H7 (cell line): ENCODE measurements around the gene DNAJA4. TPM values are rescaled to one million over a fixed set of nuclear protein-coding genes. Genes with fewer than 3 reads are reported as not detected.
A peak's percentile ranks its signal among the peaks of the same experiment; 100 is the strongest.
"Not testable (repeated sequence)": the region's sequence is repeated elsewhere in the genome, so short reads cannot be mapped to it uniquely, and the experiment has no call there.

ENCODE experiments used
- DNase-seq: peaks from one replicate; pipeline ENCODE4 v3.0.0; 2012
- H3K27me3 ChIP-seq: 2 replicates; pipeline ENCODE4 v1.6.0; 2011; ENCODE audit warnings: mild to moderate bottlenecking, low read length; ENCODE audit not compliant: control insufficient read depth, insufficient read depth
- H3K36me3 ChIP-seq: replicated peaks from 2 replicates; pipeline ENCODE4 v1.5.1; 2011; ENCODE audit warnings: low read length; ENCODE audit not compliant: control insufficient read depth, insufficient read depth
- H3K4me3 ChIP-seq: 2 replicates; pipeline ENCODE4 v1.5.1; 2011; ENCODE audit warnings: low read depth, mild to moderate bottlenecking, control low read depth, low read length, moderate library complexity; ENCODE audit not compliant: insufficient read depth
- total RNA-seq: library from RNA; depleted of rRNA; stranded (reverse); fragments of >200 nt; shearing (Covaris generic); gene quantifications from 2 replicates; pipeline ENCODE4 v1.2.3, GENCODE V29; 2014

The DNAJA4 gene
- total RNA-seq, 1 experiment from 2014 or later = 0.03 TPM

DNA sequence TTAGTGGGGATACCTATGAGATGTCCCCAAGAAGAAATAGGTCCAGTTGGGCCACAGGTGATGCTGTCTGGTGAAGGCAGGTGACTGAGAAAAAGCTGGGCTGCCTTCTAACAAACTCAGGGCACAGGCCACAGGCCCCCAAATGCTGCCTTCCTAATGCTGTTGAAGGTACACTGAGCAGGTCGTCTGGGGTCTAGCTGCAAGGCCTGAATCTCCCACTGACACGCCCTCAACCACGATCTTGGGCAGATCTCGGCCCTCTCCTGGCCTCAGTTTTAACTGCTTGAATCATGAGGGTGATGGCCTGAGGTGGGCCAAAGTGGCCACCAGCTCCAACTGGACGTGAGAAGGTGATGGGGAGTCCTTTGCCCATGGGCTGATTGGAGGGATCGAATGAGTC lies 27.9 kb upstream of the DNAJA4 start:
- DNase-seq = no peak
- H3K27me3 ChIP-seq = no peaks in the 10 kb centered on the region
- H3K36me3 ChIP-seq = no peaks in the 10 kb centered on the region
- no peak overlapping the region for H3K4me3 ChIP-seq

DNA sequence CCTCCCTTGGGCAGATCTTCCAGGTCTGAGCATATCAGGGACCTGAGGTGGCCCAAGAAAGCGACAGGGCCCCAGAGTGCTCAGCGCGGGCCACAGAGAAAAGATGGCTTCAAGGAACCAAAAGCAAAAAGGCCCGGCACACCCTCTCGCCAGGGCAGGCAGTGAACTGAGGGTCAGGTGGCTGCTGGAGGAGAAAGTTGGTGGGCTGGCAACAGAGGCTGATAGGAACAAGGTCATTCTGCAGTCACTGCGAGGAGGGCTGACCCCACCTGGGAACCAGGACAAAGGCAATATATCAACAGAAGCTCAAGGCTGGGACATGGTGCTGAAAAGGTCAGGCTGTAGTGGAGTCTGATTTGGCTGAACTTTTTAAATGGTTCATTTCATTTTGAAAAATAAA lies 27.2 kb upstream of the DNAJA4 start:
- DNase-seq = no peak
- H3K27me3 ChIP-seq = no peaks in the 10 kb centered on the region
- no peaks in the 10 kb centered on the region for H3K36me3 ChIP-seq
- no peak overlapping the region for H3K4me3 ChIP-seq

DNA sequence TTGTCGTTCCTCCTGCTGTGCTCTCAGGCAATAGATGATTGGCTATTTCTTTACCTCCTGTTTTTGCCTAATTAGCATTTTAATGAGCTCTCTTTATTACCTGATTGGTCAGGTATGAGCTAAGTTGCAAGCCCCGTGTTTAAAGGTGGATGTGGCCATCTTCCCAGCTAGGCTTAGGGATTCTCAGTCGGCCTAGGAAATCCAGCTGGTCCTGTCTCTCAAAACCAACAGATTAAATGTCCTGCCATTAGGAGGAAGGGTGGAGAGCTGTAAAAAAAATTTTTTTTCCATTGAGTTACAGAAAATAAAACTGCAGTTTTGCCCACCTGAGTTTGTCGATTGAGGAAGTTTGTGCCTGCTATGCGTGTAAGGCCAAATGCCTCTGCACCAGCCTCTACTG lies 24.6 kb upstream of the DNAJA4 start:
- no peak for DNase-seq
- Histone ChIP-seq H3K36me3 (no peaks in the 10 kb centered on the region), H3K4me3 (no peak overlapping the region), H3K27me3 (no peaks in the 10 kb centered on the region)

DNA sequence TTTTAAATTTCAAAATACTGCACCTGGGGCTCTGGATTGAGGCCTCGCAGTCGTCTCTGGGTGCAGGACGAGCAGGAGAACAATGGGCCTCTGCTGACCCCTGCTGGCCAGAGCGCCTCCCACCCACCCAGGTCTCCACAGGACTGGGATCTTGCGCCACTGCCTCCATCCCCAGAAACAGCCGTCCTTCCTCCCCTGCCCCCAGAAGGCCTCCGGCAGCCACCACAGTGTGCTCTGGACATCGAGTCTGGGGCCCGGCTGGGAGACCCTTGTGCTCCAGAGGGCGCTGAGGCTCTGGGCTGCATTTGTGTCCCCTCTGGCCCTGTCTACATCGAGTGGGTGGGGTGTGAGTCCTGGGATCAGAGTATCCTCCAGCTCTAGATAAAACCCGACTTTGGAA lies 23.3 kb upstream of the DNAJA4 start:
- DNase-seq = peak; percentile 94
- no peaks in the 10 kb centered on the region for H3K27me3 ChIP-seq
- H3K36me3 ChIP-seq = no peaks in the 10 kb centered on the region
- H3K4me3 ChIP-seq = no peak overlapping the region

DNA sequence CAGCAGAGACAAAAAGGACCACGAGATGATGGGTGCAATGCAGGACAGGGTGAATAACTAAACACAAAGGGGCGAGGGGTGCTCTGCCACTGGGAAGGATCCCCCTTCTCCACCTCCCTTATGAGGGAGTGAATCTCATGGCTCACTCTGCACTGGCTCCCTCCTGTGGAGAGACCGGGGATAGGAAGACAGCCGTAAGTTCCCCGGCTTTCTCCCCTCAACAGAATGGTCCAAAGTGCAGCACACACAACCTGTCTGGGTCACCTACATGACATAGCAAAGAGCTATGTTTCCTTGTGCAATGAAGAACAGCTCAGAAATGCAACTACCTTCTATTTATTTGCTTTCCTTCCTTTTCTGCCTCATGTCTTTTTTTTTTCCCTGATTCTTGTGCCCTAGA lies 22.2 kb upstream of the DNAJA4 start:
- no peaks in the 10 kb centered on the region for H3K27me3 ChIP-seq
- H3K4me3 ChIP-seq = no peak overlapping the region
- H3K36me3 ChIP-seq = no peaks in the 10 kb centered on the region
- peak; percentile 84 for DNase-seq

DNA sequence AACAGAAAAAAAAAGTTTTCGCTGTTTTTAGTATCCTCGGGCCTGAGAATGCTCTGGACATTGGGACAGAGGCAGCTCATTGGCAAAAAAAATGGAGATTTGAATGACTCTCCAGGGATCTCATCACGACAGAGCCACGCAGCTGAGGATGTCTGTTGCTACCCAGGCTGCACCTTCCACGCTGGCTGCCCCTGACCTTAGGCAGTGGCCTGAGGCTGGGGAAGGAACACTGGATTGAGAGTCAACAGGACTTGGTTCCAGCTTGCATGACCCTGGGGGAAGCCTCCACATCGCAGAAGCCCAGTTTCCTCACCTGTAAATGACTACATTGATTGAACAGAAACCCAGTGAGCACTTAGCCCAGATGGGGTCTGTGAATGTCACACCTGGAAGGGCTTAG lies 21.3 kb upstream of the DNAJA4 start:
- H3K27me3 ChIP-seq = no peaks in the 10 kb centered on the region
- no peaks in the 10 kb centered on the region for H3K36me3 ChIP-seq
- no peak for DNase-seq
- no peak overlapping the region for H3K4me3 ChIP-seq

DNA sequence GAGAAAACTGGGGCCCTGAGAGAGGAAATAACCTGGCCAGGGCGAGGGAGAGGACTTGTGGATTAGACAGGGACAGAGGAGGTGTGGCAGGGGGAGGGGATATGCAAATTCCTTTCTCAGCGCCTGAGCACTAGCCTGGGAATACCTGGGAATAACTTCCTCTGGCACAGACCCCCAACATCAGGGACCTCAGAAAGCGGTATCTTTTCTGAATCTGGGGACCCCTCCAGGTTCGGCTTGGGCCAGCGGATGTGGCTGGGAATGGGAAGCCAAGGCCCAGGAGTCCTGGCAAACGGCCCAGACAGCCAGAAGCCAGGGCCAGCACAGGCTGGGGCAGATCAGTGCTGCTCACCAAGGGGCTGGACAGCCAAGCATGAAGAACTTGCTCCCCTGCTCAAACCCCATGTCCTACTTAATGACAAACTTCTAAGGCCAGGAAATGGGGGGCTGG lies 20.8 kb upstream of the DNAJA4 start:
- DNase-seq = peak; percentile 90
- no peaks in the 10 kb centered on the region for H3K36me3 ChIP-seq
- H3K4me3 ChIP-seq = no peak overlapping the region
- H3K27me3 ChIP-seq = no peaks in the 10 kb centered on the region

DNA sequence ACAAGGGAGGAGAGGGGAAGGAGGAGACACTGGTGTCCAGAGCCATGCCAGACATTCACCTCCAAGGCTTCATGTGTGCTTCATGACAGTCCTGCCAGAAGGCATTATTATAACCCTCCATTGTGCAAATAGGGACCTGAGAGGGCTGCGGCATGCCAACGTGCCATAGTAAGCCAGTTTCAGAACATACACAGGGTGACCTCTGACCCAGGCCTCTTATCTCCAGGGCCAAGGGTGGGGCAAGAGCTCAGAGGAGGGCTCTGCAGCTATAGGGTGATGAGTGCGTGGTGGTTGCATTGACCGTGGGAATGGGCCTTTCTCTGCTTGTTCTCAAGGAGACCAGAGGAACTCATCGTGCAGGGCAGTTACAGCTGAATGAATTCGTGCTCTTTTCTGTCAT lies 20.3 kb upstream of the DNAJA4 start:
- no peaks in the 10 kb centered on the region for H3K36me3 ChIP-seq
- DNase-seq = no peak
- H3K4me3 ChIP-seq = no peak overlapping the region
- no peaks in the 10 kb centered on the region for H3K27me3 ChIP-seq

DNA sequence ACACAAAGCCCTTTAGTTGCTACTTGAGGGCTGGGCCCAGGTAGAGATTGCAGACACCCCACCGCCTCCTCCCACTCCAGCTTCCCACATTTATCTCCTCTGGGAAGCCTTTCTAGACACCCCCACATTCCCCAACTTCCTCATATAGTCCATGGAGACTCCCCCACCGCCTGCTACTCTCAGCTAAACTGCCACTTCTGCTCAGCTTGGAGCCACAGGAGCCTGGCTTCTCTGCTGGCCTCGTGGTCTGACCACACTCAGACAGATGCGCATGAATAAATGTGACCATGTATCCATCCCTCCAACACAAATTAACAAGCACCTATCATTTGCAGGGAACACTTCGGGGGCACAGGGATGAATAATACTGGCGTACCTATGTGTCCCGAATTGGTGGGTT lies 19.5 kb upstream of the DNAJA4 start:
- H3K36me3 ChIP-seq = no peaks in the 10 kb centered on the region
- no peak overlapping the region for H3K4me3 ChIP-seq
- no peak for DNase-seq
- no peaks in the 10 kb centered on the region for H3K27me3 ChIP-seq

DNA sequence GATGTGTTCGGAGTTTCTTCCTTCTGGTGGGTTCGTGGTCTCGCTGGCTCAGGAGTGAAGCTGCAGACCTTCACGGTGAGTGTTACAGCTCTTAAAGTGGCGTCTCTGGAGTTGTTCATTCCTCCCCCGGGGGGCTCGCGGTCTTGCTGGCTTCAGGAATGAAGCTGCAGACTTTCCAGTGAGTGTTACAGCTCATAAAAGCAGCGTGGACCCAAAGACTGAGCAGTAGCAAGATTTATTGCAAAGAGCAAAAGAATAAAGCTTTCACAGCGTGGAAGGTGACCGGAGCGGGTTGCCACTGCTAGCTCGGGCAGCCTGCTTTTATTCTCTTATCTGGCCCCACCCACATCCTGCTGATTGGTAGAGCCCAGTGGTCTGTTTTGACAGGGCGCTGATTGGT lies 19.0 kb upstream of the DNAJA4 start:
- not testable (repeated sequence) for DNase-seq, H3K36me3 ChIP-seq, H3K27me3 ChIP-seq, H3K4me3 ChIP-seq

DNA sequence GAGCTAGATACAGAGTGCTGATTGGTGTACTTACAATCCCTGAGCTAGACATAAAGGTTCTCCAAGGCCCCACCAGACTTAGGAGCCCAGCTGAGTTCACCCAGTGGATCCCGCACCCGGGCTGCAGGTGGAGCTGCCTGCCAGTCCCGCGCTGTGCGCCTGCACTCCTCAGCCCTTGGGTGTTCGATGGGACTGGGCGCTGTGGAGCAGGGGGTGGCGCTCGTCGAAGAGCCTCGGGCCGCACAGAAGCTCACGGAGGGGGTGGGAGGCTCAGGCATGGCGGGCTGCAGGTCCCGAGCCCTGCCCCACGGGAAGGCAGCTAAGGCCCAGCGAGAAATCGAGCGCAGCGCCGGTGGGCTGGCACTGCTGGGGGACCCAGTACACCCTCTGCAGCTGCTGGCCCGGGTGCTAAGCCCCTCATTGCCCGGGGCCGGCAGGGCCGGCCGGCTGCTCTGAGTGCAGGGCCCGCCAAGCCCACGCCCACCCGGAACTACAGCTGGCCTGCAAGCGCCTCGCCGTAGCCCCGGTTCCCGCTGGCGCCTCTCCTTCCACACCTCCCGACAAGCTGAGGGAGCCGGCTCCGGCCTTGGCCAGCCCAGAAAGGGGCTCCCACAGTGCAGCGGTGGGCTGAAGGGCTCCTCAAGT lies 18.3 kb upstream of the DNAJA4 start:
- not testable (repeated sequence) for H3K36me3 ChIP-seq, H3K4me3 ChIP-seq, DNase-seq, H3K27me3 ChIP-seq

DNA sequence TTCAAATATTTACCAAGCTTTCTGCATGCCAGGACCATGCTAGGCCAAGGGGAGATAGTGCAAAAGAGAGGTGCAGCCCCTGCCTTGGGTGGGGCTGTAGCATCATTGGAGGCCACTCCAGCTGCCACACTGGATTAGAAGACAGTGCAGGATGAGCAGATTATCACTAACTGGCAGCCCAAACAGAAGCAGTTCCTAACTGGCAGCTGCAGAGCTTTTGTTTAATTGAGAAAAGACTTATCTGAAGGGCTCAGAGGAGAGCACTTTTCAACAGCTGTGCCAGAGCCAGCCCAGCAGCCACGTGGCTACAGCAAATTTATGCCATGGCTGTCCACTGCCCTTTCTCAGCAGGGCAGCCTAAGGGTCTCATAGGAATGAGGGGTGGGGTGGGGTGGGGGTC lies 16.5 kb upstream of the DNAJA4 start:
- Histone ChIP-seq H3K27me3 (no peaks in the 10 kb centered on the region), H3K4me3 (no peak overlapping the region), H3K36me3 (no peaks in the 10 kb centered on the region)
- DNase-seq = no peak

DNA sequence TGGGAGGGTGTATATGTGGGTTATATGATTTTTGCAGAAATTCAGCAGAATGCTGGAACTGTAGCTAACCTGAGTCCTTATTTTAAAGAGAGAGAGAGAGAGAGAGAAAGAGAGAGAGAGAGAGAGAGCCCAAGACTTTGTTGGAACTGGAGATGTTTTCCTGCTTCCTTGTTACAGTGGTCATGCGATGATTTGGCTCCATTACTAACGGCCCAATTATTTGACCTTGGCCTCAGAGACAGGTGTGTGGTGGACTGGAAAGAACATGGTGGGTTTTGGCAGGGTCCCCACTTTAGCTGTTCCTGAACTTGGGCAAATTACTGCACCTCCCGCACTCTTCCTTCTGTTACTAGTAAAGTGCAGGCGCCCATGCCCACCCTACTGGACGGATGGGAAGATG lies 15.2 kb upstream of the DNAJA4 start:
- no peaks in the 10 kb centered on the region for H3K36me3 ChIP-seq
- no peak for DNase-seq

DNA sequence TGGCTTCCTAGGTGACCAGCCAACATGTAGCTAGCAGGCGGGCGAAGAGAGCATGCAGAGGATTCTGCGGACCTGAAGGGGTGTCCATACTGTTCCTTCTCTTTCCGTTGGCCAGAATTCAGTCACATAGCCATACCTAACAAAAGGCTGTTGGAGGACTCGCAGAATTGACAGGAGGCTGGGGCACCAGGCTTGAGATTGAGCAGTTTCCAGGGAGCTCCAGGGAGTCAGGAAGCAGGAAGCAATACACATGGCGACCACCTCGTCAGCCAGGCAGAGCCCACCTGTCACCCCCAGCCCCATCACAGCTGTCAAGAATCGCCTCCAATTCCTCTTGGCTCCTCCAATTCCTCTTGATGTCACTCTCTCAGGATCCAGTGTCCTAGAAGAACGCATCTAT lies 13.2 kb upstream of the DNAJA4 start:
- no peaks in the 10 kb centered on the region for H3K27me3 ChIP-seq
- DNase-seq = no peak
- H3K36me3 ChIP-seq = no peaks in the 10 kb centered on the region
- H3K4me3 ChIP-seq = no peak overlapping the region

More for the DNA sequence above, 15.2 kb upstream of the DNAJA4 start:
- Histone ChIP-seq H3K4me3 (no peak overlapping the region), H3K27me3 (no peaks in the 10 kb centered on the region)

DNA sequence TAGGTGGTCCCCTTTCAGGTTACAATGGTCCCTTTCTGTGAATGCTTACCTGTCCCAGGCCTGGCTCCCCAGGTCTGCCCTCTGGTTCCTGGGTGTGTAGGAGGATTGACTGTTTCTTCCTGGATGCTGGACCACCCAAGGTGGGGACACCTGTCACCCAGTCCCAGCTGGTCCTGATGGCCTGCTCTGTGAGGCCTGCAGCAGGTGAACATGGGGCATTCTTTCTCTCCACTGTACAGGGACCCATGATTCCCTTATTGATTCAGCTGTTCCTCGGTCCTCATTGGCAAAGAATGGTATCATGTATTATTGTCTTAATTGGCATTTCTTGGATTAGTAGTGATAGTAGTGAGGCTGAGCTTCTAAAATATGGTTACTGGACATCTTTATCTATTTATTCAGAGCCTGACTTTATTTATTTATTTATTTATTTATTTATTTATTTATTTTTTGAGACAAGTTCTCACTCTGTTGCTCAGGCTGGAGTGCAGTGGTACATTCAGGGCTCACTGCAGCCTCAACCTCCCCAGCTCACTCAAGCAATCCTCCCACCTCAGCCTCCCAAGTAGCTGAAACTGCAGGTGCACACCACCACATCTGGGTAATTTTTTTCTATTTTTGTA lies 8.8 kb upstream of the DNAJA4 start:
- Histone ChIP-seq H3K27me3 (no peaks in the 10 kb centered on the region), H3K4me3 (no peak overlapping the region)
- no peak for DNase-seq

DNA sequence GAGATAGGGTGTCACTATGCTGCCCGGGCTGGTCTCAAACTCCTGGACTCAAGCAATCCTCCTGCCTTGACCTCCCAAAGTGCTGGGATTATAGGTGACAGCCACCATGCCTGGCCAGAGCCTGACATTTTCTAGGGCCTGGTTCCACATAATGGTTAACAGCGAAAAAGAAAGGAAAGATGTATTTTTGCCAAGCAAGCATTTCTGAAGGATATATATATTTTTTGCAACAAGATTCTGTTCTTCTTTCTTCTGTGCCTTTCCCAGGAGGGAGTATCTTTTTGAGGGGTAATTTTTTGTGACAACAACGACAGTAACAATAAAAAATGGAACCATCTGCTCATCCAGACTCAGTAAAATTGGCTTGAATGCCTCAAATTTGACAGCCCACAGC lies 8.3 kb upstream of the DNAJA4 start:
- no peaks in the 10 kb centered on the region for H3K27me3 ChIP-seq

More for the DNA sequence above, 8.8 kb upstream of the DNAJA4 start:
- no peaks in the 10 kb centered on the region for H3K36me3 ChIP-seq

More for the DNA sequence above, 8.3 kb upstream of the DNAJA4 start:
- no peak overlapping the region for H3K4me3 ChIP-seq
- no peak for DNase-seq
- H3K36me3 ChIP-seq = no peaks in the 10 kb centered on the region
